Heart right ventricle (tissue), 16 donors: ENCODE measurements around the gene EHBP1. TPM values are rescaled to one million over a fixed set of nuclear protein-coding genes. Genes with fewer than 3 reads are reported as not detected.
A peak's percentile ranks its signal among the peaks of the same experiment; 100 is the strongest.

Experiments used
- ATAC-seq, 8 donors: fragments of 200-7000 bp; cut with Tn5 transposase; one replicate each; pipeline ENCODE4 v1.9.1; 2020; ENCODE audit warnings: mild to moderate bottlenecking in 8 of 8, moderate library complexity in 8 of 8, moderate number of reproducible peaks in 1 of 8
- DNase-seq, 2 donors: peaks; one replicate each; pipeline ENCODE4 v3.0.0-alpha.2; 2020
- H3K27ac ChIP-seq, 10 donors: fragments of 200-600 bp; sonication (generic) in 2 of 10; one replicate each; pipeline versions ENCODE4 v1.5.0 to v1.8.0; 2020 to 2022; ENCODE audit warnings: mild to moderate bottlenecking in 3 of 10
- H3K27me3 ChIP-seq, 7 donors: fragments of 200-600 bp; one replicate each; pipeline ENCODE4 v1.8.0; 2021 to 2022; ENCODE audit warnings: mild to moderate bottlenecking in 2 of 7
- H3K36me3 ChIP-seq, 9 donors: fragments of 200-600 bp; sonication (generic) in 1 of 9; one replicate each; pipeline versions ENCODE4 v1.5.0 to v1.8.0; 2020 to 2022; ENCODE audit warnings: mild to moderate bottlenecking in 2 of 9
- H3K4me1 ChIP-seq, 9 donors: fragments of 200-600 bp; sonication (generic) in 1 of 9; one replicate each; pipeline versions ENCODE4 v1.5.0 to v1.8.0; 2020 to 2022; ENCODE audit warnings: mild to moderate bottlenecking in 4 of 9
- H3K4me3 ChIP-seq, 10 donors: fragments of 200-600 bp; sonication (generic) in 2 of 10; one replicate each; pipeline versions ENCODE4 v1.5.0 to v1.8.0; 2020 to 2022; ENCODE audit warnings: mild to moderate bottlenecking in 7 of 10, moderate library complexity in 2 of 10
- H3K9me3 ChIP-seq, 11 donors: fragments of 200-600 bp in 10 of 11; sonication (generic) in 2 of 11; one replicate each; pipeline versions ENCODE4 v1.5.0 to v1.8.0; 2013 to 2022; ENCODE audit warnings: mild to moderate bottlenecking in 2 of 11, control low read depth in 1 of 11, moderate library complexity in 1 of 11
- CTCF ChIP-seq, 9 donors: fragments of 200-600 bp; sonication (generic) in 2 of 9; IDR thresholded peaks; one replicate each; pipeline versions ENCODE4 v1.5.0 to v1.8.0; 2021 to 2022; ENCODE audit warnings: antibody characterized with exemption in 9 of 9, mild to moderate bottlenecking in 5 of 9, moderate library complexity in 1 of 9
- WGBS, 2 donors: extraction: QIAGEN DNeasy Blood & Tissue Kit; methylation state at CpG; one replicate each; pipeline ENCODE4 v1.1.7; 2013; ENCODE audit warnings: inconsistent platforms in 1 of 2; 5-methylcytosine and 5-hydroxymethylcytosine counted together
- intact Hi-C, 10 donors: fragments of 100-400 bp; cut with DNase I; formaldehyde crosslinking; loops; one replicate each; pipeline versions ENCODE4 v1.11.1 to v1.14.2; 2022
- polyA plus RNA-seq, 2 donors: library from polyadenylated mRNA; stranded (reverse); fragments of 200-250 nt; gene quantifications; one replicate each; pipeline ENCODE4 v1.2.3, GENCODE V29; 2013
- total RNA-seq, 10 donors: library from RNA; stranded (reverse); fragmentation: NEBNext Ultra II Directional in 3 of 10; extraction: Animal tissue kit (Norgen Biotek cat#: 25700) in 3 of 10; gene quantifications; one replicate each; pipeline versions ENCODE4 v1.2.1 to v1.2.4, GENCODE V29; 2021 to 2023
- donor health status: Arrhythmogenic right ventricular cardiomyopathy.
- donor health status: ischemic (EF 13 %, LVEDD 7.1; RV severe dilation, severe dysfunction).
- donor health status: healthy with polysubstance abuse.
- donor health status: DM: no; HTN: yes; CAD: no.
- donor health status: DM: no; HTN: no; CAD: no.
- donor health status: ischemic (EF 25% LVEDD 6.9; RV normal size, moderate dysfunction).
- donor health status: ischemic (EF 25% LVEDD 5.7; RV mildly dilated, moderate dysfunction).
- donor health status: healthy.
- donor health status: DM: yes; HTN: yes; CAD: no.
- donor health status: Ischemic cardiomyopathy.
- donor health status: ischemic (EF 35%, LVEDD 5.7; RV mildly dilated, moderate dysfunction).
- donor health status: nonischemic (EF 11% LVEDD 7.7; RV severe dilation, severe dysfunction).
- donor health status: DM: yes; HTN: yes; CAD: no.
- donor health status: PGD.
- donor health status: ischemic (EF 29% LVEDD 5.4; RV normal size, mild dysfunction).
- donor health status: nonischemic (EF 23%, LVEDD 6.1; RV moderate dilation, normal function).

EHBP1 gene
- total and polyA plus RNA-seq, 12 donors = 7.8 to 26.1 (median 20.1) TPM

DNA sequence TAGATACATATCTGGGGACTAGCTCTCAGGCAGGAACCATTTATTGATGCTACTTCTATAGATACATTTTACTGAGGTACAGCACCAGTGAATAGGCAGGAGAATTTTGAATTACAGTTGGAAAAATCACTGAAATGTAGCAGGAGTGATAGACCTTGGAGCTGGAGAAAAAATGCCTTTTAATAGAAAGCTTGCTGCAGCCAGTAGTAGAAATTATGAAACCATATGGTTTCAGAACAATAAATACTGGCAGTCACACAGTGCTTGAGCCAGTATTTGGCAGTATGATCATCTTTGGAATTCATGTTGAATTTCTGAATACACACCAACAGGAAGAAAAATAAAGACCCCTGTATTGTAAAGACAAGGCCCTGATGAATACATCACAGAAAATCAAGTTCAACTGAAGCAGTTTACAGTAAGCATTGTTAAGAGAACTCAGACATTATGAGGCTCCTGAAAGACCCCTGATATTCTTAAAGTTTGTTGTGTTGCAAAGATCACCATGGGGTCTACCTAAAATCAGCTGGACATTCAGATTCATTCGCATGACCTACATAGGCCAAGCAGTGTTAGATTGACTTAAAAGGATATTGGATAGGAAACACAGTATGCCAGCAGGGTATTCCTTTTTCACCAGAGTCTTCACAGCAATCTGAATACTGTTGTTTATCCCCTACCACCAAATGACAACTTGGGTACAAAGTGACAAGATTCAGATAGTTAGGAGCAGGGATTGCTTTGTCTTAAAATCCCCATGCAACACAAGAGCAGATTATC lies 139.0 kb downstream of the EHBP1 start:
- WGBS, 2 donors = 87 to 89% methylated on average over 1 of the region's 1 CpG
- Histone ChIP-seq H3K4me3 (no peak overlapping the region), H3K9me3 (peaks cover 0 to 33% (median 8%) of the 10 kb centered on the region in 11 donors), H3K4me1 (no peaks in the 10 kb centered on the region), H3K36me3 (peaks cover 0 to 8% (median 4%) of the 10 kb centered on the region in 9 donors), H3K27me3 (no peaks in the 10 kb centered on the region), H3K27ac (no peak overlapping the region)
- ATAC-seq (no peak), DNase-seq (no peak)
- intact Hi-C loops = no loop called here
- no peak for TF ChIP-seq CTCF (IDR thresholded peaks at IDR 0.05)

- intact Hi-C loops = no loop called here
- H3K27me3 ChIP-seq = no peaks in the 10 kb centered on the region
- ATAC-seq (no peak), DNase-seq (no peak)
- peaks cover 0 to 25% (median 8%) of the 10 kb centered on the region in 11 donors for H3K9me3 ChIP-seq
- H3K4me1 ChIP-seq = no peaks in the 10 kb centered on the region
- no peak overlapping the region for H3K4me3 ChIP-seq
- H3K27ac ChIP-seq = no peak overlapping the region
- H3K36me3 ChIP-seq = peaks cover 0 to 13% (median 4%) of the 10 kb centered on the region in 9 donors
- no peak for TF ChIP-seq CTCF (IDR thresholded peaks at IDR 0.05)
Observed at GRCh38 chr2:62845256-62845655, 139.7 kb downstream of the EHBP1 start.

DNA sequence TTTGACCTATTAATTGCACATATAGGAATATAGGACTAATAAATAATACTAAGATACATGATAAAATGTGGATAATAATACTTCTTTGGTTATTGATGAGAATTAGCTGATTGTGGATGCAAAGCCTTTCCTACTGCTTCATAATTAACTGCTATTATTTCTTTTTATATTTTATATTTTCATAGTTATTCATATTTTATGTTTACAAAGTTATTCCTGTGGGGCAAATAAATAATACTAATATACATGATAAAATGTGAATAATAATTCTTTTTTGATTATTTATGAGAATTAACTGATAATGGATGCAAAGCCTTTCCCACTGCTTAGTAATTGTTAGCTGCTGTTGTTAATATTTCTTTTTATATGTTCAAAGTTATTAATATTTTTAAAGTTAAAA lies 146.7 kb downstream of the EHBP1 start:
- no peaks in the 10 kb centered on the region for H3K27me3 ChIP-seq
- DNase-seq (no peak), ATAC-seq (no peak)
- no peak for TF ChIP-seq CTCF (IDR thresholded peaks at IDR 0.05)
- peaks cover 0 to 13% (median 0%) of the 10 kb centered on the region in 11 donors for H3K9me3 ChIP-seq
- no peak overlapping the region for H3K27ac ChIP-seq
- no peaks in the 10 kb centered on the region for H3K4me1 ChIP-seq
- intact Hi-C loops = no loop called here
- H3K4me3 ChIP-seq = no peak overlapping the region
- H3K36me3 ChIP-seq = peaks cover 0 to 28% (median 0%) of the 10 kb centered on the region in 9 donors

DNA sequence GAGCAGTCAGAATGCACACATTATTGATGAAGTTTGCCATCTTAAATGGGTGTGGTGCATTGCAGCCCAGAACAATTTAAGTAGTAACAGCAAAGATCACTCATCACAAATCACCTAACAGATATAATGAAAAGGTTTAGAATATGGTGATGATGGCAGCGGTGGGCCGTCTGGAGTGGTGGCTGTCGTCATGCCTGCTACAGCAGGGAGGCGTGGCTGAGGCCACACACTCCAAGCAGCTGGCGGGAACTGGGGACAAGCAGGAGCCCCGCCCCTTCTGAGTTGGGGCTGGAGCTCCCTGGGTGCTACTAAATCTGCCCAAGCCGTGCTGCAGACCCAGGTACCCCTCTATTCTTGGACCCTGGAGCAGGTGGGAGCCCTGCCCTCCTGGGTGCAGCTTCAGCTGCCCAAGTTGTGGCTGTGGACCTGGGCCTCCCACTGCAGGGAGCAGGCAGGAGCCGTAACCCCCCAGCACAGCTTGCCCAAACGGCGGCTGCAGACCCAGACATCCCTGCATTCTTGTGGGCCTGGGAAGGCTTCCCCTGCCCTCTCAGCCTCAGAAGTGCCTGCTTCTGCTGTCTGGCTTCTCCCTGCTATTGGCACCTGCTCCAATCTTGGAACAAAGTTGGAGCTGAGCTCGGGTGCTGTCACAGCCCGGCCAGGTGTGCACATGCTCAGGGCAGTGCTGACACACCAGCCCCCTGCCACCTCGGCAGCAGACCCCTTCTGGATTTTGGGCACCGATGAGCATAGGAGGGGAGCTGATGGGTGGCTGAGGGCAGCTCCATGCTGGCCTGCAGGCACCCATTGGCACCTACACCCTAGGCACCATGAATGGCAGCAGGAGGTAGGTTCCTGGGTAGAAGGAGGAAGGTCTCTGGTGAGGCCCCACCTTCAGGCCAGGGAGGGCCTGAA lies 149.3 kb downstream of the EHBP1 start:
- ATAC-seq = peak in 1 of 8 donors; percentile 55
- WGBS, 2 donors = 96 to 97% methylated on average over 14 of the region's 14 CpGs
- no peak for DNase-seq
- Histone ChIP-seq H3K9me3 (peaks cover 0 to 13% (median 0%) of the 10 kb centered on the region in 11 donors), H3K36me3 (peaks cover 0 to 38% (median 4%) of the 10 kb centered on the region in 9 donors), H3K27ac (no peak overlapping the region), H3K27me3 (no peaks in the 10 kb centered on the region), H3K4me3 (no peak overlapping the region), H3K4me1 (no peaks in the 10 kb centered on the region)
- intact Hi-C loops = no loop called here
- TF ChIP-seq CTCF (IDR thresholded peaks at IDR 0.05) = no peak
